H9 (cell line): Measurements from ENCODE around the gene FBN1. TPM values are rescaled to one million over a fixed set of nuclear protein-coding genes. Genes with fewer than 3 reads are reported as not detected.

Experiments
- DNase-seq: peaks from one replicate; pipeline ENCODE4 v3.0.0-alpha.2; 2017
- H2AFZ ChIP-seq: one replicate; pipeline ENCODE4 v1.6.1; 2013; ENCODE audit warnings: mild to moderate bottlenecking, low read length, control low read depth, moderate library complexity
- H2AK5ac ChIP-seq: 2 replicates; pipeline ENCODE4 v1.6.1; 2013; ENCODE audit warnings: low read length, control low read depth, mixed read lengths; ENCODE audit not compliant: insufficient read length
- H2BK120ac ChIP-seq: one replicate; pipeline ENCODE4 v1.6.1; 2013; ENCODE audit warnings: low read depth, mild to moderate bottlenecking, low read length, control low read depth, inconsistent platforms; ENCODE audit not compliant: poor library complexity, severe bottlenecking
- H2BK12ac ChIP-seq: 2 replicates; pipeline ENCODE4 v1.6.1; 2013; ENCODE audit warnings: low read length, control low read depth, mixed read lengths, low read depth; ENCODE audit not compliant: insufficient read length
- H2BK15ac ChIP-seq: 2 replicates; pipeline ENCODE4 v1.6.1; 2013; ENCODE audit warnings: low read depth, low read length, control low read depth
- H2BK20ac ChIP-seq: one replicate; pipeline ENCODE4 v1.6.1; 2013; ENCODE audit warnings: low read depth, mild to moderate bottlenecking, low read length, control low read depth, inconsistent platforms; ENCODE audit not compliant: poor library complexity, severe bottlenecking
- H2BK5ac ChIP-seq: 2 replicates; pipeline ENCODE4 v1.6.1; 2013; ENCODE audit warnings: low read length, control low read depth, mixed read lengths; ENCODE audit not compliant: insufficient read length
- H3K14ac ChIP-seq: 2 replicates; pipeline ENCODE4 v1.6.1; 2013; ENCODE audit warnings: low read length, control low read depth; ENCODE audit not compliant: insufficient read depth
- H3K18ac ChIP-seq: 2 replicates; pipeline ENCODE4 v1.6.1; 2013; ENCODE audit warnings: low read depth, mild to moderate bottlenecking, mixed read lengths, low read length, control low read depth; ENCODE audit not compliant: insufficient read length
- H3K23ac ChIP-seq: 2 replicates; pipeline ENCODE4 v1.6.1; 2013; ENCODE audit warnings: low read length, control low read depth, mixed read lengths, low read depth; ENCODE audit not compliant: insufficient read length
- H3K23me2 ChIP-seq: 2 replicates; pipeline ENCODE4 v1.6.1; 2013; ENCODE audit warnings: low read depth, mild to moderate bottlenecking, mixed read lengths, low read length, control low read depth; ENCODE audit not compliant: insufficient read length, poor library complexity, severe bottlenecking
- H3K27ac ChIP-seq: 2 replicates; pipeline ENCODE4 v1.5.1; 2013; ENCODE audit warnings: low read length, control low read depth, mixed read lengths, low read depth; ENCODE audit not compliant: insufficient read length
- H3K27me3 ChIP-seq: 2 replicates; pipeline ENCODE4 v1.6.1; 2013; ENCODE audit warnings: low read length, control low read depth, inconsistent platforms; ENCODE audit not compliant: insufficient read depth
- H3K4ac ChIP-seq: 2 replicates; pipeline ENCODE4 v1.6.1; 2013; ENCODE audit warnings: low read depth, mild to moderate bottlenecking, control low read depth, inconsistent platforms, low read length, moderate library complexity
- H3K4me1 ChIP-seq: 2 replicates; pipeline ENCODE4 v1.6.1; 2013; ENCODE audit warnings: low read length, control low read depth, inconsistent platforms; ENCODE audit not compliant: insufficient read depth
- H3K4me2 ChIP-seq: 2 replicates; pipeline ENCODE4 v1.6.1; 2013; ENCODE audit warnings: low read length, control low read depth, mixed read lengths; ENCODE audit not compliant: insufficient read length, insufficient read depth
- H3K56ac ChIP-seq: 2 replicates; pipeline ENCODE4 v1.6.1; 2013; ENCODE audit warnings: low read depth, mild to moderate bottlenecking, mixed read lengths, low read length, control low read depth; ENCODE audit not compliant: insufficient read length
- H3K79me1 ChIP-seq: 2 replicates; pipeline ENCODE4 v1.6.1; 2013; ENCODE audit warnings: low read depth, mild to moderate bottlenecking, moderate library complexity, low read length, control low read depth, inconsistent platforms; ENCODE audit not compliant: insufficient read depth, poor library complexity, severe bottlenecking
- H3K79me2 ChIP-seq: 2 replicates; pipeline ENCODE4 v1.6.1; 2013; ENCODE audit warnings: low read length, control low read depth, inconsistent platforms; ENCODE audit not compliant: insufficient read depth
- H3K9ac ChIP-seq: 2 replicates; pipeline ENCODE4 v1.6.1; 2013; ENCODE audit warnings: low read length, control low read depth, mixed read lengths; ENCODE audit not compliant: insufficient read length; ENCODE audit errors: extremely low read depth
- H3K9me3 ChIP-seq: one replicate; pipeline ENCODE4 v1.6.1; 2013; ENCODE audit warnings: low read depth, low read length, inconsistent platforms; ENCODE audit not compliant: control insufficient read depth
- H3T11ph ChIP-seq: one replicate; pipeline ENCODE4 v1.6.1; 2013; ENCODE audit warnings: mild to moderate bottlenecking, low read length, control low read depth, inconsistent platforms
- H4K20me1 ChIP-seq: one replicate; pipeline ENCODE4 v1.6.1; 2013; ENCODE audit not compliant: control insufficient read depth, insufficient read length, insufficient read depth
- H4K5ac ChIP-seq: 2 replicates; pipeline ENCODE4 v1.6.1; 2013; ENCODE audit warnings: low read depth, mild to moderate bottlenecking, mixed read lengths, low read length, control low read depth; ENCODE audit not compliant: insufficient read length
- H4K8ac ChIP-seq: replicated peaks from 2 replicates; pipeline ENCODE4 v1.6.1; 2013; ENCODE audit warnings: low read length, control low read depth, mixed read lengths, low read depth; ENCODE audit not compliant: insufficient read length
- H4K91ac ChIP-seq: 2 replicates; pipeline ENCODE4 v1.6.1; 2013; ENCODE audit warnings: low read depth, mild to moderate bottlenecking, moderate library complexity, mixed read lengths, low read length, control low read depth; ENCODE audit not compliant: insufficient read length
- H3K27ac Mint-ChIP-seq, 3 experiments: 2 replicates in 2 of 3; 3 replicates in 1 of 3; pipeline ENCODE4 v1.8.0; 2020 to 2021; ENCODE audit warnings: mixed read lengths in 3 of 3, mild to moderate bottlenecking in 1 of 3, moderate library complexity in 1 of 3
- H3K27me3 Mint-ChIP-seq: 2 replicates; pipeline ENCODE4 v1.8.0; 2021; ENCODE audit warnings: low read depth, mild to moderate bottlenecking, moderate library complexity, mixed read lengths
- H3K36me3 Mint-ChIP-seq, 3 experiments: 2 replicates in 2 of 3; 3 replicates in 1 of 3; pipeline ENCODE4 v1.8.0; 2020 to 2021; ENCODE audit warnings: low read depth in 3 of 3, mixed read lengths in 3 of 3; ENCODE audit not compliant: insufficient read depth in 1 of 3
- H3K4me1 Mint-ChIP-seq, 2 experiments: 2 replicates each; pipeline ENCODE4 v1.8.0; 2020; ENCODE audit warnings: mixed read lengths in 2 of 2
- H3K4me3 Mint-ChIP-seq, 2 experiments: 2 replicates in 1 of 2; 3 replicates in 1 of 2; pipeline ENCODE4 v1.8.0; 2020 to 2021; ENCODE audit warnings: mild to moderate bottlenecking in 2 of 2, mixed read lengths in 2 of 2, moderate library complexity in 1 of 2
- H3K9me3 Mint-ChIP-seq, 2 experiments: 2 replicates in 1 of 2; 3 replicates in 1 of 2; pipeline ENCODE4 v1.8.0; 2020; ENCODE audit warnings: mild to moderate bottlenecking in 2 of 2, mixed read lengths in 2 of 2, moderate library complexity in 1 of 2
- WGBS: extraction: QIAGEN DNeasy Blood & Tissue Kit; methylation state at CpG from one replicate; pipeline ENCODE4 v1.1.7; 2013; ENCODE audit warnings: missing lambda C conversion rate, low lambda C conversion rate, mixed read lengths; ENCODE audit not compliant: insufficient read length; ENCODE audit errors: extremely low coverage; 5-methylcytosine and 5-hydroxymethylcytosine counted together
- total RNA-seq: library from RNA; stranded (reverse); gene quantifications from 2 replicates; pipeline ENCODE4 v1.2.1, GENCODE V29; 2021
- TF ChIP-seq, protein P1 (sequence below): fragments of 200-600 bp; sonication (generic); conservative IDR thresholded peaks from 3 replicates; pipeline ENCODE4 v1.8.0; 2021; ENCODE audit warnings: antibody characterized with exemption, mild to moderate bottlenecking

The FBN1 gene
- total RNA-seq, 1 experiment from 2014 or later, result 3.6 TPM

- Histone ChIP-seq H2BK15ac (no peak overlapping the region), H3K79me2 (no peaks in the 10 kb centered on the region), H2BK5ac (no peak overlapping the region), H3K14ac (no peak overlapping the region), H4K20me1 (no peaks in the 10 kb centered on the region), H3K27ac (no peak overlapping the region), H4K5ac (no peak overlapping the region), H3K9ac (no peak overlapping the region), H3K4me2 (no peak overlapping the region), H3T11ph (no peak overlapping the region), H3K9me3 (no peaks in the 10 kb centered on the region), H2BK120ac (no peak overlapping the region), H3K18ac (no peak overlapping the region), H3K4ac (no peak overlapping the region), H4K91ac (no peak overlapping the region), H3K4me1 (no peaks in the 10 kb centered on the region), H2AK5ac (no peak overlapping the region), H2AFZ (no peak overlapping the region), H3K23me2 (no peaks in the 10 kb centered on the region), H3K56ac (no peak overlapping the region), H4K8ac (no peak overlapping the region), H2BK20ac (no peak overlapping the region), H2BK12ac (no peak overlapping the region), H3K79me1 (no peaks in the 10 kb centered on the region), H3K23ac (no peak overlapping the region), H3K27me3 (no peaks in the 10 kb centered on the region)
- H3K36me3 Mint-ChIP-seq, result no peaks in the 10 kb centered on the region
- H3K9me3 Mint-ChIP-seq, result no peaks in the 10 kb centered on the region
- TF ChIP-seq, protein P1, sequence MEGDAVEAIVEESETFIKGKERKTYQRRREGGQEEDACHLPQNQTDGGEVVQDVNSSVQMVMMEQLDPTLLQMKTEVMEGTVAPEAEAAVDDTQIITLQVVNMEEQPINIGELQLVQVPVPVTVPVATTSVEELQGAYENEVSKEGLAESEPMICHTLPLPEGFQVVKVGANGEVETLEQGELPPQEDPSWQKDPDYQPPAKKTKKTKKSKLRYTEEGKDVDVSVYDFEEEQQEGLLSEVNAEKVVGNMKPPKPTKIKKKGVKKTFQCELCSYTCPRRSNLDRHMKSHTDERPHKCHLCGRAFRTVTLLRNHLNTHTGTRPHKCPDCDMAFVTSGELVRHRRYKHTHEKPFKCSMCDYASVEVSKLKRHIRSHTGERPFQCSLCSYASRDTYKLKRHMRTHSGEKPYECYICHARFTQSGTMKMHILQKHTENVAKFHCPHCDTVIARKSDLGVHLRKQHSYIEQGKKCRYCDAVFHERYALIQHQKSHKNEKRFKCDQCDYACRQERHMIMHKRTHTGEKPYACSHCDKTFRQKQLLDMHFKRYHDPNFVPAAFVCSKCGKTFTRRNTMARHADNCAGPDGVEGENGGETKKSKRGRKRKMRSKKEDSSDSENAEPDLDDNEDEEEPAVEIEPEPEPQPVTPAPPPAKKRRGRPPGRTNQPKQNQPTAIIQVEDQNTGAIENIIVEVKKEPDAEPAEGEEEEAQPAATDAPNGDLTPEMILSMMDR, result no peak
- WGBS, result no CpG with 5 or more reads among the region's 2 CpGs
- DNase-seq, result no peak
- no peaks in the 10 kb centered on the region for H3K27me3 Mint-ChIP-seq
- H3K4me1 Mint-ChIP-seq, result no peaks in the 10 kb centered on the region
- no peak overlapping the region for H3K27ac Mint-ChIP-seq
- H3K4me3 Mint-ChIP-seq, result no peak overlapping the region
Measured at GRCh38 chr15:48578965-48579364, 66.5 kb downstream of the FBN1 start.
